H9 (cell line): ENCODE results near the gene FUT4. TPM values are rescaled to one million over a fixed set of nuclear protein-coding genes. Genes with fewer than 3 reads are reported as not detected.

ENCODE experiments used
- DNase-seq: peaks from one replicate; pipeline ENCODE4 v3.0.0-alpha.2; 2017
- H2AFZ ChIP-seq: one replicate; pipeline ENCODE4 v1.6.1; 2013; ENCODE audit warnings: mild to moderate bottlenecking, low read length, control low read depth, moderate library complexity
- H2AK5ac ChIP-seq: 2 replicates; pipeline ENCODE4 v1.6.1; 2013; ENCODE audit warnings: low read length, control low read depth, mixed read lengths; ENCODE audit not compliant: insufficient read length
- H2BK120ac ChIP-seq: one replicate; pipeline ENCODE4 v1.6.1; 2013; ENCODE audit warnings: low read depth, mild to moderate bottlenecking, low read length, control low read depth, inconsistent platforms; ENCODE audit not compliant: poor library complexity, severe bottlenecking
- H2BK12ac ChIP-seq: 2 replicates; pipeline ENCODE4 v1.6.1; 2013; ENCODE audit warnings: low read length, control low read depth, mixed read lengths, low read depth; ENCODE audit not compliant: insufficient read length
- H2BK15ac ChIP-seq: 2 replicates; pipeline ENCODE4 v1.6.1; 2013; ENCODE audit warnings: low read depth, low read length, control low read depth
- H2BK20ac ChIP-seq: one replicate; pipeline ENCODE4 v1.6.1; 2013; ENCODE audit warnings: low read depth, mild to moderate bottlenecking, low read length, control low read depth, inconsistent platforms; ENCODE audit not compliant: poor library complexity, severe bottlenecking
- H2BK5ac ChIP-seq: 2 replicates; pipeline ENCODE4 v1.6.1; 2013; ENCODE audit warnings: low read length, control low read depth, mixed read lengths; ENCODE audit not compliant: insufficient read length
- H3K14ac ChIP-seq: 2 replicates; pipeline ENCODE4 v1.6.1; 2013; ENCODE audit warnings: low read length, control low read depth; ENCODE audit not compliant: insufficient read depth
- H3K18ac ChIP-seq: 2 replicates; pipeline ENCODE4 v1.6.1; 2013; ENCODE audit warnings: low read depth, mild to moderate bottlenecking, mixed read lengths, low read length, control low read depth; ENCODE audit not compliant: insufficient read length
- H3K23ac ChIP-seq: 2 replicates; pipeline ENCODE4 v1.6.1; 2013; ENCODE audit warnings: low read length, control low read depth, mixed read lengths, low read depth; ENCODE audit not compliant: insufficient read length
- H3K23me2 ChIP-seq: 2 replicates; pipeline ENCODE4 v1.6.1; 2013; ENCODE audit warnings: low read depth, mild to moderate bottlenecking, mixed read lengths, low read length, control low read depth; ENCODE audit not compliant: insufficient read length, poor library complexity, severe bottlenecking
- H3K27ac ChIP-seq: 2 replicates; pipeline ENCODE4 v1.5.1; 2013; ENCODE audit warnings: low read length, control low read depth, mixed read lengths, low read depth; ENCODE audit not compliant: insufficient read length
- H3K27me3 ChIP-seq: 2 replicates; pipeline ENCODE4 v1.6.1; 2013; ENCODE audit warnings: low read length, control low read depth, inconsistent platforms; ENCODE audit not compliant: insufficient read depth
- H3K4ac ChIP-seq: 2 replicates; pipeline ENCODE4 v1.6.1; 2013; ENCODE audit warnings: low read depth, mild to moderate bottlenecking, control low read depth, inconsistent platforms, low read length, moderate library complexity
- H3K4me1 ChIP-seq: 2 replicates; pipeline ENCODE4 v1.6.1; 2013; ENCODE audit warnings: low read length, control low read depth, inconsistent platforms; ENCODE audit not compliant: insufficient read depth
- H3K4me2 ChIP-seq: 2 replicates; pipeline ENCODE4 v1.6.1; 2013; ENCODE audit warnings: low read length, control low read depth, mixed read lengths; ENCODE audit not compliant: insufficient read length, insufficient read depth
- H3K56ac ChIP-seq: 2 replicates; pipeline ENCODE4 v1.6.1; 2013; ENCODE audit warnings: low read depth, mild to moderate bottlenecking, mixed read lengths, low read length, control low read depth; ENCODE audit not compliant: insufficient read length
- H3K79me1 ChIP-seq: 2 replicates; pipeline ENCODE4 v1.6.1; 2013; ENCODE audit warnings: low read depth, mild to moderate bottlenecking, moderate library complexity, low read length, control low read depth, inconsistent platforms; ENCODE audit not compliant: insufficient read depth, poor library complexity, severe bottlenecking
- H3K79me2 ChIP-seq: 2 replicates; pipeline ENCODE4 v1.6.1; 2013; ENCODE audit warnings: low read length, control low read depth, inconsistent platforms; ENCODE audit not compliant: insufficient read depth
- H3K9ac ChIP-seq: 2 replicates; pipeline ENCODE4 v1.6.1; 2013; ENCODE audit warnings: low read length, control low read depth, mixed read lengths; ENCODE audit not compliant: insufficient read length; ENCODE audit errors: extremely low read depth
- H3K9me3 ChIP-seq: one replicate; pipeline ENCODE4 v1.6.1; 2013; ENCODE audit warnings: low read depth, low read length, inconsistent platforms; ENCODE audit not compliant: control insufficient read depth
- H3T11ph ChIP-seq: one replicate; pipeline ENCODE4 v1.6.1; 2013; ENCODE audit warnings: mild to moderate bottlenecking, low read length, control low read depth, inconsistent platforms
- H4K20me1 ChIP-seq: one replicate; pipeline ENCODE4 v1.6.1; 2013; ENCODE audit not compliant: control insufficient read depth, insufficient read length, insufficient read depth
- H4K5ac ChIP-seq: 2 replicates; pipeline ENCODE4 v1.6.1; 2013; ENCODE audit warnings: low read depth, mild to moderate bottlenecking, mixed read lengths, low read length, control low read depth; ENCODE audit not compliant: insufficient read length
- H4K8ac ChIP-seq: replicated peaks from 2 replicates; pipeline ENCODE4 v1.6.1; 2013; ENCODE audit warnings: low read length, control low read depth, mixed read lengths, low read depth; ENCODE audit not compliant: insufficient read length
- H4K91ac ChIP-seq: 2 replicates; pipeline ENCODE4 v1.6.1; 2013; ENCODE audit warnings: low read depth, mild to moderate bottlenecking, moderate library complexity, mixed read lengths, low read length, control low read depth; ENCODE audit not compliant: insufficient read length
- H3K27ac Mint-ChIP-seq, 3 experiments: 2 replicates in 2 of 3; 3 replicates in 1 of 3; pipeline ENCODE4 v1.8.0; 2020 to 2021; ENCODE audit warnings: mixed read lengths in 3 of 3, mild to moderate bottlenecking in 1 of 3, moderate library complexity in 1 of 3
- H3K27me3 Mint-ChIP-seq: 2 replicates; pipeline ENCODE4 v1.8.0; 2021; ENCODE audit warnings: low read depth, mild to moderate bottlenecking, moderate library complexity, mixed read lengths
- H3K36me3 Mint-ChIP-seq, 3 experiments: 2 replicates in 2 of 3; 3 replicates in 1 of 3; pipeline ENCODE4 v1.8.0; 2020 to 2021; ENCODE audit warnings: low read depth in 3 of 3, mixed read lengths in 3 of 3; ENCODE audit not compliant: insufficient read depth in 1 of 3
- H3K4me1 Mint-ChIP-seq, 2 experiments: 2 replicates each; pipeline ENCODE4 v1.8.0; 2020; ENCODE audit warnings: mixed read lengths in 2 of 2
- H3K4me3 Mint-ChIP-seq, 2 experiments: 2 replicates in 1 of 2; 3 replicates in 1 of 2; pipeline ENCODE4 v1.8.0; 2020 to 2021; ENCODE audit warnings: mild to moderate bottlenecking in 2 of 2, mixed read lengths in 2 of 2, moderate library complexity in 1 of 2
- H3K9me3 Mint-ChIP-seq, 2 experiments: 2 replicates in 1 of 2; 3 replicates in 1 of 2; pipeline ENCODE4 v1.8.0; 2020; ENCODE audit warnings: mild to moderate bottlenecking in 2 of 2, mixed read lengths in 2 of 2, moderate library complexity in 1 of 2
- WGBS: extraction: QIAGEN DNeasy Blood & Tissue Kit; methylation state at CpG from one replicate; pipeline ENCODE4 v1.1.7; 2013; ENCODE audit warnings: missing lambda C conversion rate, low lambda C conversion rate, mixed read lengths; ENCODE audit not compliant: insufficient read length; ENCODE audit errors: extremely low coverage; 5-methylcytosine and 5-hydroxymethylcytosine counted together
- total RNA-seq: library from RNA; stranded (reverse); gene quantifications from 2 replicates; pipeline ENCODE4 v1.2.1, GENCODE V29; 2021
- TF ChIP-seq, protein P1 (sequence below): fragments of 200-600 bp; sonication (generic); conservative IDR thresholded peaks from 3 replicates; pipeline ENCODE4 v1.8.0; 2021; ENCODE audit warnings: antibody characterized with exemption, mild to moderate bottlenecking

The FUT4 gene
- total RNA-seq, 1 experiment from 2014 or later = 5.3 TPM

DNA sequence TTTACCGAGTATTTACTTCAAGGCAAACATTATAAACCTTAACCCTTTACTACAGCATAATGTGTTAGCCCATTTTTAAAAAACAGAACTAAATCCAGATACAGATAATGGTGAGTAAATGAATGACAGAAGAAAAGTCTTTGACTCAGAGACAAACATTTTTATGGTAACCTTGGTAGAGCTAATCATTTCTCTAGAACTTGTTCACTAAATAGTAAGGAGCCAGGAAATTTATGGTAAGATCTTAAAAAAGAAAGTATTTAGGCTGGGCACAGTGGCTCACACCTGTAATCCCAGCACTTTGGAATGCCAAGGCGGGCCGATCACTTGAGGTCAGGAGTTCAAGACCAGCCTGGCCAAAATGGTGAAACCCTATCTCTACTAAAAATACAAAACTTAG is 11.5 kb upstream of the FUT4 start:
- Histone ChIP-seq H3K18ac (no peak overlapping the region), H3K14ac (no peak overlapping the region)

More for the DNA sequence above, 11.5 kb upstream of the FUT4 start:
- H3K23ac ChIP-seq = no peak overlapping the region
- no peak overlapping the region for H2BK12ac ChIP-seq
- no peak overlapping the region for H2BK20ac ChIP-seq
- no peak overlapping the region for H3K4me2 ChIP-seq
- H4K91ac ChIP-seq = no peak overlapping the region
- TF ChIP-seq, protein P1, sequence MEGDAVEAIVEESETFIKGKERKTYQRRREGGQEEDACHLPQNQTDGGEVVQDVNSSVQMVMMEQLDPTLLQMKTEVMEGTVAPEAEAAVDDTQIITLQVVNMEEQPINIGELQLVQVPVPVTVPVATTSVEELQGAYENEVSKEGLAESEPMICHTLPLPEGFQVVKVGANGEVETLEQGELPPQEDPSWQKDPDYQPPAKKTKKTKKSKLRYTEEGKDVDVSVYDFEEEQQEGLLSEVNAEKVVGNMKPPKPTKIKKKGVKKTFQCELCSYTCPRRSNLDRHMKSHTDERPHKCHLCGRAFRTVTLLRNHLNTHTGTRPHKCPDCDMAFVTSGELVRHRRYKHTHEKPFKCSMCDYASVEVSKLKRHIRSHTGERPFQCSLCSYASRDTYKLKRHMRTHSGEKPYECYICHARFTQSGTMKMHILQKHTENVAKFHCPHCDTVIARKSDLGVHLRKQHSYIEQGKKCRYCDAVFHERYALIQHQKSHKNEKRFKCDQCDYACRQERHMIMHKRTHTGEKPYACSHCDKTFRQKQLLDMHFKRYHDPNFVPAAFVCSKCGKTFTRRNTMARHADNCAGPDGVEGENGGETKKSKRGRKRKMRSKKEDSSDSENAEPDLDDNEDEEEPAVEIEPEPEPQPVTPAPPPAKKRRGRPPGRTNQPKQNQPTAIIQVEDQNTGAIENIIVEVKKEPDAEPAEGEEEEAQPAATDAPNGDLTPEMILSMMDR = no peak
- no peak overlapping the region for H3K27ac ChIP-seq
- H3K4me1 ChIP-seq = no peaks in the 10 kb centered on the region
- no peak overlapping the region for H3K9ac ChIP-seq
- H3K9me3 Mint-ChIP-seq = no peaks in the 10 kb centered on the region
- H3K36me3 Mint-ChIP-seq = no peaks in the 10 kb centered on the region
- H3K27ac Mint-ChIP-seq = no peak overlapping the region
- no peaks in the 10 kb centered on the region for H3K23me2 ChIP-seq
- H2AFZ ChIP-seq = no peak overlapping the region
- no peak overlapping the region for H2BK5ac ChIP-seq
- no peaks in the 10 kb centered on the region for H3K79me1 ChIP-seq
- H3K4me1 Mint-ChIP-seq = no peaks in the 10 kb centered on the region; a peak in 1 of 4 replicates
- peaks cover 8% of the 10 kb centered on the region for H3K27me3 Mint-ChIP-seq
- WGBS = no CpG with 5 or more reads among the region's 3 CpGs
- H3K56ac ChIP-seq = no peak overlapping the region
- H2AK5ac ChIP-seq = no peak overlapping the region
- H3K79me2 ChIP-seq = no peaks in the 10 kb centered on the region
- no peak overlapping the region for H2BK120ac ChIP-seq
- no peak for DNase-seq
- H4K20me1 ChIP-seq = no peaks in the 10 kb centered on the region
- no peak overlapping the region for H2BK15ac ChIP-seq
- no peak overlapping the region for H3K4me3 Mint-ChIP-seq
- no peak overlapping the region for H3K4ac ChIP-seq
- H4K8ac ChIP-seq = no peak overlapping the region
- no peaks in the 10 kb centered on the region for H3K27me3 ChIP-seq
- no peak overlapping the region for H3T11ph ChIP-seq
- no peak overlapping the region for H4K5ac ChIP-seq
- H3K9me3 ChIP-seq = no peaks in the 10 kb centered on the region
